ENCODE data around the gene MAP2K2.

Gene MAP2K2

GRCh38 chr19:4069331-4069959, 54.5 kb downstream of the MAP2K2 start:
- peak; percentile 57 for DNase-seq (ENCODE audit: low read depth)
- H3K4me3 ChIP-seq (ENCODE audit: low read depth, low read length), result no peak overlapping the region

GRCh38 chr19:4068047-4068966, 55.6 kb downstream of the MAP2K2 start:
- TF ChIP-seq MAX (IDR thresholded peaks at IDR 0.05; ENCODE audit: low read depth, low read length) (no peak), POLR2A (IDR thresholded peaks at IDR 0.05; ENCODE audit: extremely low read depth, insufficient read length) (no peak), MYC (IDR thresholded peaks at IDR 0.05; ENCODE audit: low read depth, low read length) (no peak), CTCF (IDR thresholded peaks at IDR 0.05; ENCODE audit: low read depth, low read length) (no peak)
- peak overlapping the region; percentile 42 for H3K4me3 ChIP-seq (ENCODE audit: low read depth, low read length)
- peak; percentile 42 for DNase-seq (ENCODE audit: low read depth)

More at GRCh38 chr19:4069331-4069959, 54.5 kb downstream of the MAP2K2 start:
- TF ChIP-seq MYC (IDR thresholded peaks at IDR 0.05; ENCODE audit: low read depth, low read length) (no peak), POLR2A (IDR thresholded peaks at IDR 0.05; ENCODE audit: extremely low read depth, insufficient read length) (no peak), MAX (IDR thresholded peaks at IDR 0.05; ENCODE audit: low read depth, low read length) (no peak), CTCF (IDR thresholded peaks at IDR 0.05; ENCODE audit: low read depth, low read length) (no peak)

- H3K4me3 ChIP-seq (ENCODE audit: low read depth, low read length), result peak overlapping the region; percentile 42
- peak; percentile 67 for DNase-seq (ENCODE audit: low read depth)
- TF ChIP-seq MAX (IDR thresholded peaks at IDR 0.05; ENCODE audit: low read depth, low read length) (no peak), CTCF (IDR thresholded peaks at IDR 0.05; ENCODE audit: low read depth, low read length) (no peak), POLR2A (IDR thresholded peaks at IDR 0.05; ENCODE audit: extremely low read depth, insufficient read length) (no peak), MYC (IDR thresholded peaks at IDR 0.05; ENCODE audit: low read depth, low read length) (no peak)
Measured at GRCh38 chr19:4067396-4068046, 56.4 kb downstream of the MAP2K2 start.

GRCh38 chr19:4066682-4067395, 57.1 kb downstream of the MAP2K2 start, which contains the start of gene ZBTB7A:
TSS of gene ZBTB7A (minus strand) at chr19:4066899. CDS start at chr19:4055232, 11,667 bp downstream.
- H3K4me3 ChIP-seq (ENCODE audit: low read depth, low read length), result peak within 1 kb of the TSS; percentile 55
- peak; percentile 86 for DNase-seq (ENCODE audit: low read depth)
- no peak for TF ChIP-seq MYC (IDR thresholded peaks at IDR 0.05; ENCODE audit: low read depth, low read length)
- peak; percentile 31 for TF ChIP-seq POLR2A (IDR thresholded peaks at IDR 0.05; ENCODE audit: extremely low read depth, insufficient read length)

- peak overlapping the region; percentile 55 for H3K4me3 ChIP-seq (ENCODE audit: low read depth, low read length)
- DNase-seq (ENCODE audit: low read depth), result no peak
- no peak for TF ChIP-seq MAX (IDR thresholded peaks at IDR 0.05; ENCODE audit: low read depth, low read length)
- no peak for TF ChIP-seq MYC (IDR thresholded peaks at IDR 0.05; ENCODE audit: low read depth, low read length)
- no peak for TF ChIP-seq CTCF (IDR thresholded peaks at IDR 0.05; ENCODE audit: low read depth, low read length)
- TF ChIP-seq POLR2A (IDR thresholded peaks at IDR 0.05; ENCODE audit: extremely low read depth, insufficient read length), result no peak
Measured at GRCh38 chr19:4066176-4066606, 57.7 kb downstream of the MAP2K2 start.

Data from NB4 (cell line).